Lower lobe of right lung (tissue), 2 donors: ENCODE results near the gene CCDC89. TPM values are rescaled to one million over a fixed set of nuclear protein-coding genes. Genes with fewer than 3 reads are reported as not detected.
"Not testable (repeated sequence)": the region's sequence is repeated elsewhere in the genome, so short reads cannot be mapped to it uniquely, and the experiment has no call there.

Experiments
- ATAC-seq, 2 donors: fragments of 200-7000 bp; cut with Tn5 transposase; one replicate each; pipeline ENCODE4 v1.9.1; 2020 to 2022; ENCODE audit warnings: mild to moderate bottlenecking in 2 of 2, moderate library complexity in 2 of 2
- DNase-seq: peaks from one replicate; pipeline ENCODE4 v3.0.0-alpha.2; 2020
- H3K27ac ChIP-seq: fragments of 200-600 bp; one replicate; pipeline ENCODE4 v1.8.0; 2022
- H3K27me3 ChIP-seq: fragments of 200-600 bp; one replicate; pipeline ENCODE4 v1.8.0; 2022; ENCODE audit warnings: low read depth
- H3K36me3 ChIP-seq: fragments of 200-600 bp; one replicate; pipeline ENCODE4 v1.8.0; 2022; ENCODE audit warnings: mild to moderate bottlenecking
- H3K4me1 ChIP-seq: fragments of 200-600 bp; one replicate; pipeline ENCODE4 v1.8.0; 2022
- H3K4me3 ChIP-seq: fragments of 200-600 bp; one replicate; pipeline ENCODE4 v1.8.0; 2022; ENCODE audit warnings: mild to moderate bottlenecking
- H3K9me3 ChIP-seq: fragments of 200-600 bp; one replicate; pipeline ENCODE4 v1.8.0; 2022
- intact Hi-C: fragments of 100-400 bp; cut with DNase I; formaldehyde crosslinking; loops from one replicate; pipeline ENCODE4 v1.11.0; 2022
- total RNA-seq: library from RNA; stranded (reverse); fragmentation: NEBNext Ultra II Directional; extraction: Animal tissue kit (Norgen Biotek cat#: 25700); gene quantifications from one replicate; pipeline ENCODE4 v1.2.1, GENCODE V29; 2021
- TF ChIP-seq, protein P1 (sequence below): fragments of 200-600 bp; IDR thresholded peaks from one replicate; pipeline ENCODE4 v1.8.0; 2022; ENCODE audit warnings: antibody characterized with exemption, mild to moderate bottlenecking
- donor health status: DM: no; HTN: yes; CAD: no; lungs with severe emphysema.

CCDC89 gene
- total RNA-seq, 1 donor from 2014 or later = 1.6 TPM

DNA sequence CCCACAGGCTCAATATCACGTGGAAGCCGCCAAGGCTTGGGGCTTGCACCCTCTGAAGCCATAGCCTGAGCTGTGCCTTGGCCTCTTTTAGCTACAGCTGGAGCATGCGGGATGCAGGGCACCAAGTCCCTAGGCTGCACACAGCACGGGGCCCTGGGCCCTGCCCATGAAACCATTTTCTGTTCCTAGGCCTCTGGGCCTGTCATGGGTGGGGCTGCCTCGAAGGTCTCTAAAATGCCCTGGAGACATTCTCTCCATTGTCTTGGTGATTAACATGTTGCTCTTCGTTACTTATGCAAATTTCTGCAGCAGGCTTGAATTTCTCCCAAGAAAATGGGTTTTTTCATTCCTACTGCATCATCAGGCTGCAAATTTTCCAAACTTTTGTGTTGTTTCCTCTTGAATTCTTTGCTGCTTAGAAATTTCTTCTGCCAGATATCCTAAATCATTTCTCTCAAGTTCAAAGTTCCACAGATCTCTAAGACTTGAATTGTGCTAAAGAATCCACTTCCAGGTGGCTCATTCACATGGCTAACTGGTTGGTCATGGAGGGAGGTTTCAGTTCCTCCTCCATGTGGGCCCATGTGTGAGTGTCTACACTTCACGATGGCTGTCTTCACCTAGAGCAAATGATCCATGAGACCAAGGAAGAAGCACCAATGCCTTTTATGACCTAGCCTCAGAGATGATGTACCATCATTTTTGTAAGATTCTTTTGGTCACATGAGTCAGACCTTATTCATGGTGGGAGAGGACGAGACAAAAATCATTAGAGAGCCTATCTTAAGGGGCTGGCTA is 13.7 kb downstream of the CCDC89 start:
- peak; percentile 26 for DNase-seq
- H3K4me3 ChIP-seq = no peak overlapping the region
- no peaks in the 10 kb centered on the region for H3K4me1 ChIP-seq
- TF ChIP-seq, protein P1, sequence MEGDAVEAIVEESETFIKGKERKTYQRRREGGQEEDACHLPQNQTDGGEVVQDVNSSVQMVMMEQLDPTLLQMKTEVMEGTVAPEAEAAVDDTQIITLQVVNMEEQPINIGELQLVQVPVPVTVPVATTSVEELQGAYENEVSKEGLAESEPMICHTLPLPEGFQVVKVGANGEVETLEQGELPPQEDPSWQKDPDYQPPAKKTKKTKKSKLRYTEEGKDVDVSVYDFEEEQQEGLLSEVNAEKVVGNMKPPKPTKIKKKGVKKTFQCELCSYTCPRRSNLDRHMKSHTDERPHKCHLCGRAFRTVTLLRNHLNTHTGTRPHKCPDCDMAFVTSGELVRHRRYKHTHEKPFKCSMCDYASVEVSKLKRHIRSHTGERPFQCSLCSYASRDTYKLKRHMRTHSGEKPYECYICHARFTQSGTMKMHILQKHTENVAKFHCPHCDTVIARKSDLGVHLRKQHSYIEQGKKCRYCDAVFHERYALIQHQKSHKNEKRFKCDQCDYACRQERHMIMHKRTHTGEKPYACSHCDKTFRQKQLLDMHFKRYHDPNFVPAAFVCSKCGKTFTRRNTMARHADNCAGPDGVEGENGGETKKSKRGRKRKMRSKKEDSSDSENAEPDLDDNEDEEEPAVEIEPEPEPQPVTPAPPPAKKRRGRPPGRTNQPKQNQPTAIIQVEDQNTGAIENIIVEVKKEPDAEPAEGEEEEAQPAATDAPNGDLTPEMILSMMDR = no peak
- intact Hi-C loops = no loop called here
- H3K9me3 ChIP-seq = no peaks in the 10 kb centered on the region
- H3K36me3 ChIP-seq = no peaks in the 10 kb centered on the region
- no peaks in the 10 kb centered on the region for H3K27me3 ChIP-seq
- no peak overlapping the region for H3K27ac ChIP-seq
- ATAC-seq = no peak

- H3K9me3 ChIP-seq, H3K4me1 ChIP-seq, H3K27me3 ChIP-seq, DNase-seq, H3K36me3 ChIP-seq, H3K27ac ChIP-seq, intact Hi-C loops, H3K4me3 ChIP-seq, ATAC-seq: not testable (repeated sequence)
Observed at GRCh38 chr11:85670949-85671663, 14.9 kb downstream of the CCDC89 start.

GRCh38 chr11:85668157-85668556 is 17.8 kb downstream of the CCDC89 start:
- no peak for ATAC-seq
- Histone ChIP-seq H3K4me3 (no peak overlapping the region), H3K27ac (no peak overlapping the region), H3K36me3 (no peaks in the 10 kb centered on the region), H3K27me3 (no peaks in the 10 kb centered on the region), H3K9me3 (no peaks in the 10 kb centered on the region), H3K4me1 (peaks cover 6% of the 10 kb centered on the region)
- intact Hi-C loops = no loop called here
- no peak for DNase-seq
- TF ChIP-seq, protein P1 = no peak

- Histone ChIP-seq H3K36me3 (peaks cover 13% of the 10 kb centered on the region), H3K9me3 (no peaks in the 10 kb centered on the region), H3K4me3 (no peak overlapping the region), H3K4me1 (peaks cover 20% of the 10 kb centered on the region), H3K27me3 (no peaks in the 10 kb centered on the region), H3K27ac (no peak overlapping the region)
- intact Hi-C loops = no loop called here
- TF ChIP-seq, protein P1 = no peak
- no peak for ATAC-seq
- DNase-seq = no peak
Observed at GRCh38 chr11:85666687-85667086, 19.3 kb downstream of the CCDC89 start.

DNA sequence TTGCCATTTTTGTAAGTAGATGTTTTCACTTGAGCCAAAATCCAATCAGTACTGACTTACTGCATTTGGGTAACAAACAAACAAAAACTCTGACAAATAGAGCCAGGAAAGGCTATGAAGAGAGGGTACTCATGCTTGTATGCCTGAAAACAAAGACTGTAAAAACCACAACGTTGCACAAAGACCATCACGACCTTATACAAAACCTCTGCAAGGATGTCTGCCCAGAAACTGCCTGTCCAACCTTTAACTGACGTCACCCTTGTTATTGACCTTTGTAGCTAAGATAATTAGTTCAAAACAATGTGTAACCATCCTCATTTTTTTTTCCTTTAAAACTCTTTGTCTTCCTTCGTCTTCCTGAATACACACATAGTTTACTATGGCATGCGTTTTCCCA is 20.3 kb downstream of the CCDC89 start:
- Histone ChIP-seq H3K4me1 (peaks cover 30% of the 10 kb centered on the region), H3K9me3 (no peaks in the 10 kb centered on the region), H3K36me3 (peaks cover 23% of the 10 kb centered on the region), H3K27me3 (no peaks in the 10 kb centered on the region), H3K27ac (no peak overlapping the region), H3K4me3 (peak overlapping the region; percentile 93)
- TF ChIP-seq, protein P1 = no peak
- no peak for DNase-seq
- intact Hi-C loops = no loop called here
- no peak for ATAC-seq
